GM10266 (cell line): Measurements from ENCODE around the gene PPP1R14B.

Source experiments
- DNase-seq: peaks from one replicate; pipeline ENCODE4 v3.0.0; 2012; ENCODE audit errors: extremely low spot score
- CTCF ChIP-seq: IDR thresholded peaks from 2 replicates; pipeline ENCODE4 v1.5.1; 2012; ENCODE audit warnings: mild to moderate bottlenecking, low read depth; ENCODE audit not compliant: control insufficient read depth, insufficient read depth; ENCODE audit errors: missing control alignments

PPP1R14B gene

GRCh38 chr11:64268025-64268892 lies 21.5 kb upstream of the PPP1R14B start:
- TF ChIP-seq CTCF = no peak
- DNase-seq = no peak

- no peak for DNase-seq
- TF ChIP-seq CTCF = no peak
These were observed 20.6 kb upstream of the PPP1R14B start for GRCh38 chr11:64267207-64267945.

- TF ChIP-seq CTCF = no peak
- DNase-seq = no peak
These were observed 19.6 kb upstream of the PPP1R14B start for GRCh38 chr11:64266339-64266738.

- TF ChIP-seq CTCF = no peak
These were observed 18.7 kb upstream of the PPP1R14B start for GRCh38 chr11:64265176-64266160.

GRCh38 chr11:64264371-64264852 lies 17.7 kb upstream of the PPP1R14B start:
- TF ChIP-seq CTCF = no peak
- no peak for DNase-seq

More at GRCh38 chr11:64265176-64266160, 18.7 kb upstream of the PPP1R14B start:
- DNase-seq = no peak

- DNase-seq = no peak
These were observed 17.2 kb upstream of the PPP1R14B start for GRCh38 chr11:64263947-64264317.

More at GRCh38 chr11:64263947-64264317, 17.2 kb upstream of the PPP1R14B start:
- TF ChIP-seq CTCF = no peak
